OCI-M2 (cell line): ENCODE results near the gene TMEM108.

Experiments
- DNase-seq: peaks from one replicate; lab custom pipeline; 2025; ENCODE audit not compliant: unreplicated experiment; lab: John Stamatoyannopoulos, UW

The TMEM108 gene

DNA sequence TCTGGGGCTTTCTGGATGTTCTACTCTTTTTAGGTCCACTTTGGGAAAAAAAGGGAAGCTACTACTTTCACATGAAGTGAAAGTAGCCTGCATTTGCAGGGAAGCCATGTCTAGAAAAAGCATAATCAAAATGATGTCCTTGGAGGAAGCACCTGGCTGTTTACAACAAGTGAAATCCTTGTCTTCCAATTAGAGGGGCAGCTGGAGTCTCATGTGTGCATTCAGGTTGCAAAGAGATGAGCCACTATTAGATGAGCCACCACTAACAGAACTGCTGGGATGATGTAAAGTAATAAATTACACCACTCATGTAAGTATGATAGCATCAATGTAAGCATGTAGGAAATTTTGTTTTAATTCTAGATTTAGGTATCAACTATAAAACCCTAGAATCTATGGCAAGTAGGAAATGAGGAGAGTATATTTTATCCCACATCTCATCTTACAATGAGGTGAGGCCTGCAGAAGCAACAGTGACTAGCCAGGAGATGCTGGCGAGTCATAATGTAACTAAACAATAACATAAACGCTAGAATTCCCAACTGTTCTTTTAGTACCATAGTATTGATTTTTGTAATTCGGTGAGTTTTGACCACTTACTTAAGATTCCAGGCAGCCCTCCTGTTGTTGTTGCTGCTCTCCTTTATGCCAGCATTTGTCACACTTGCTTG, 75.9 kb downstream of the TMEM108 start:
- DNase-seq = no peak

DNA sequence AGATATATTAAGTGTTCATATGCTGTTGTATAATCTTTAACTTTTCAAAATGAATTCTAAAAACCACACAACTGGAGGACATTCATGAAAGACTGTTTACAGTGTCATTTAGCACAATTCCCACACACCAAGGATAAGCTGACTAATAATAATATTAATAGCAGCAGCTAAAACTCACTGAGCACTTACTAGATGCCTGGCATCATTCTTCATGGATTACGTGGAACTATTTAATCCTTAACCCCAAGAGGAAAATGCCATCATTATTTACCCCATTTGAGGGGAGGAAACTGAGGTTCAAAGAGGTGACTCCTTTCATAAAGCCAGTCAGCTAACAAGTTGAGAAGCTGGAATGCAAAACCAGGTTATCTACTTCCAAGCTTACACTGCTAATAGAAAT, 77.0 kb downstream of the TMEM108 start:
- DNase-seq = no peak

DNA sequence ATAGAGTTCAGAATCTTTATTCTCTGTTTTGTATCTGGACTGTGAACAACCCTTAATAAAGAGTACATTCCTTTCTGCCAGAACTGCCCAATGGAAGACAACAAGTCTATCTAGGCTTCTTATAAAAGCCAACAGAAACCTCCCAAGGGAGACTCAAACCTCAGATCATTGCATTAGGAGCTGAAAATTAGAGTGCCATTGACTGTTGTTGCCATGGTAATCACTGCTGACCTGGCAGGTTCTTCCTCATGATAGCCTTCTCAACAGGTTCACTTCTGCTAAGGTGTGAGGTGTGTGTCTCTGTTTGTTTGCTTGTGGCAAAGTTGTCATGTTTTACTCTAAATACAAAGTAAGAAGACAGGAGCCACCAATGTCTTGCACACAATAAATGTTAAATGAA, 79.2 kb downstream of the TMEM108 start:
- no peak for DNase-seq

DNA sequence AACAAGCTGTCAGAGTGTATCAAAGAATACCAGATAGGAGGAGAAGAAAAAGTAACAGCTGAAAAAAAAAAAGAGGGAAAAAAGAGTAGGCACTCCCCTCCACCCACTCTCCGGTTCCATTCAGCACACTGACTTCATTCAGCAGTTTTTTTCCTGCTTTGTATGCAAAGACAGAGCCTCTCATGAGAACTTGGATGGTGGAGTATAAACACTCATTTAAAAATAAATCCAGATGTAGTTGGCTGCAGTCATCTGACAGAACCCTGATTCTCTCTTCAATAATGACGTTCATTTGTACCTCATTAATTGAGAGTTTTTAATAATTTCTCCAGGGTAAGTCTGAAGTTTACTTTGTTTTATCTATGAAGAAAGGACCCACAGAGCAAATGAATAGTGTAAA, 81.0 kb downstream of the TMEM108 start:
- no peak for DNase-seq

DNA sequence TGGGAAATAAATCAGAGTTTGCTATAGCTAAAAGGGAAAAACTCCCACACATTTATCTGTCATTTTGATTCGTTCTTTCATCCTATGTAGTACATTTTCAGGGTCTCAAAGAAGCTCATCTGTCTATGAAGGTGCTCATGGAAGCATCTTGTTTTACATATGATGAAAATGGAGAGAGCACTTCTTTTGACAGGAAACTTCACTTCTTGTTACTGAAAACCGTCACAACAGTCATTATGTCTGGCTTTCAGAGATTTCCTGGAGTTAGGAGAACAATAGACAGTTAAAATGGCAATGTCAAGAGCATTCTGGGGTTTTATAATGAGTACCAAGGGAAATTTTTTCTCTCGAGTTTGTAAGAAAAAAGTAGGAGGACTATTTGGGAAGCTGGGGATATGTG, 83.3 kb downstream of the TMEM108 start:
- no peak for DNase-seq

DNA sequence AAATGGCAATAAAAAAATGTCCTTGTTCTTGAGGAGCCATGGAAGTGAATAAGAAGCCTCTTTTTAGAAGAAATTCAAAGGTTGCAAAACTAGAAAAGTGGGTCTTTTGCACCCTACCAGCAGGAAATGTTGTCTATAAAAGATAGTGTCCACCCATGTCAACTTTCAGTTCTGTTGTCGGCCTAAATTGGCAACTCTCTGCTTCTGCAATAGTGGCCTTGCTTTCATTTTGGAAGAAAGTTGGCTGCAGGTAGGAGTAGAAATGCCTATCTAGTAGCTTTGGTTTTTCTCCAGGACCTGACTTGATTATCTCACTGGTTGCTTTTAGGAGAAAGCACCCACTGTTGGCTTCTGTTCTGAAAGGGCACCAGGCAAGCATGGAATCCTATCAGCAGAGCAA, 85.4 kb downstream of the TMEM108 start:
- no peak for DNase-seq

DNA sequence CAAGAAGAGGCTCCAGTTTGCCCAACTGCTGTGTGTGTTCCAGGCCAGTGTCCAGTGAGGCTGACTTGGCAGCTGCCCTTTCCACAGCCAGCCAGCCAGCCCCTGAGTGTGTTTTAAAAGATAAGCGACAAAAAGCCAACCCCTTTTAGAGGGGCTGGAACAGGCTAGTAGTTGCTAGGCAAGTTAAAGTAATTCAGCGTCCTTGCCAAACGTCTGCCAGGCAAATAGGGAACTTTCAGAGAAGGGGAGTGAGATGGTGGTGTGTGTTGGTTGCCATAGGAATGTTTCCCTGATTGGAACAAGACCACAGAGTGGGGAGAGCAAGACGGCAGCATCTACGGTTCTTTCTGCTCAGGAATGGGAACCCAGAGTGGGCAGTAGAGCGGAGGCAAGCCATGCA, 86.3 kb downstream of the TMEM108 start:
- no peak for DNase-seq

DNA sequence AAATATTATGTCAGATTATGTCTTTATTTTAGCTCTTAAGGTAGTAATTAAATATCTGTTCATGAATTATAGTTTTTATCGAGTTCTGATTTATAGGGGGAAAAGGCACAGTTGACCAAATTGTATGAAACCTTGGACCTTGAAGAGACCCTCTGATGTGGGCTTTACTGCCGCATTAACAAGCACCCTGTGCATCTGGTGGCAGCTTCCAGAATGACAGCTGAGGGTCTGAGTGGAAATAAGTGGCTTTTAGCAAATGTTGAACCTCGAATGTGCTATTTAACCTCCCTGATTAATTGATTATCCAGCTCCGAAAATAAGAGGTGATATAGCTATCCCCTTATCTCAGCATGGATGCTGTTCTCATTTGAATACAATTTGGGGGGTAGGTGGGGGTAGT, 87.0 kb downstream of the TMEM108 start:
- no peak for DNase-seq

DNA sequence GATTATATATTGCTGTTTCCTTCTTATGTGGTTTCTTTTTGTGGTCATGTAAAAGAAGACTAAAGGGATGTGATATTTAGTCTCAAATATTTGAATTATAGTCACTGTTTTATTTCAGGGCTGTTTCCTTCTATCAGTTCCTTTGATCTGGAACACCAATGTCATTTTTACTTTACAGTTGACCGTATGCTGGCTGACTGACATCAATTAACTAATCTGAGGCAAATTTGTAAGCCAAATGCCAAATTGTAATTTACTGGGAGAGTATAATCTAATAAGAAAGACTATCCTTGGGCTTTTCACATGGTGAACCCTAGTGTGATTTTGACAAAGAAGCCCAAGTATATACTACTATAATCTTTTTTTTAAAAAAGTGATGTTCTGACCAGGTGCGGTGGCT, 87.6 kb downstream of the TMEM108 start:
- no peak for DNase-seq

DNA sequence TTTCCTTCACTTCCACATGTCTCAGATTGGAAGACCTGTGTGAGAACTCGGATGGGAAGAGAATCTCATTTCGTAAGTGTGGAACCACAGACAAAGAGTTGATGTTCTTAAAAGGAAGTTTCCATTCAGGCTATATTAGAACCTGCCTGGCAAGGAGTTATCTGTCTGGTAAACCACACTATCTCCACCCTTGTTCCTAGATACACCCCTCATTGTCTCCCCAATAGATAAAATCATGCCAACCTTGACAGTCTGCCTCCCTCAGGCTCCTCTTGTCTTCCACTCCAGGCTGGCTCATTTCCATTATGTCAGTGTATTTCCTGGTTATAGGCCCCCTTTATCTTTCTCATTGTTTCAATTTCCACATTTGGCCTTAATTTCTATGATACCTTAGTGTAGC, 89.2 kb downstream of the TMEM108 start:
- DNase-seq = no peak

DNA sequence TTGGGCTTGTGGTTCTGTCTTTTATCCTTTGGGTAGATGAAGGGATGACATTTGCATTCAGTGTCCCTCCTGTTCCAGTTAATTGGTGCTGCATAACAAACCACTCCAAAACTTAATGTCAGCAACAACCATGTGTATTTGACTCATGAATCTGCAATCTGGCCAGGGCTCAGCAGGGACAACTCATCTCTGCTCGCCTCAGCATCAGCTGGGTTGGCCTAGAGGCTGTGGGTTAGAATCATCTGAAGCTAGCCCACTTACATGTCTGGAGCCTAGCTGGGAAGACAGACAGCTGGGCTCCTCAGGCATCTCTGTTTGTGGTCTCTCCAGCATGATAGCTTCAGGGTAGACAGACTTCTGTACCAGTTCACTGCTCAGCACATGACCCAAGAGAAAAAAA, 92.0 kb downstream of the TMEM108 start:
- no peak for DNase-seq

DNA sequence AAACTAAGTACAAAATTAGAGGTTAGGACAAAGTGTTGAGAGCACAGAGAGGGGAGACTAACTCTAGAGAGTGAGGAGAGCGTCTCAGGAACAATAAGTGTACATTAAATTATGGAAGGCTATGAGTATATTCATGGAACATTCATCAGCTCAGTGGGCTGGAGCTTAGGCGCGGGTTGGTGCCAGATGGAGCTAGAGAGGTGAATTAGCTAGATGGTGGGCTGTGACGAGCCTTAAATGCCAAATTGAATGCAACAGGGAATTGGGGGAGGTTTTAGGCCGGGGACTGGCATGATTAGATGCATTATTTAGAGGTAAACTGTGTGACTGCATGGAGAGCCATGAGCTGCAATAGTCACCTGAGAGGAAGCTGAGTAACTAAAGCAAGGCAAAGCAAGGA, 97.1 kb downstream of the TMEM108 start:
- no peak for DNase-seq

DNA sequence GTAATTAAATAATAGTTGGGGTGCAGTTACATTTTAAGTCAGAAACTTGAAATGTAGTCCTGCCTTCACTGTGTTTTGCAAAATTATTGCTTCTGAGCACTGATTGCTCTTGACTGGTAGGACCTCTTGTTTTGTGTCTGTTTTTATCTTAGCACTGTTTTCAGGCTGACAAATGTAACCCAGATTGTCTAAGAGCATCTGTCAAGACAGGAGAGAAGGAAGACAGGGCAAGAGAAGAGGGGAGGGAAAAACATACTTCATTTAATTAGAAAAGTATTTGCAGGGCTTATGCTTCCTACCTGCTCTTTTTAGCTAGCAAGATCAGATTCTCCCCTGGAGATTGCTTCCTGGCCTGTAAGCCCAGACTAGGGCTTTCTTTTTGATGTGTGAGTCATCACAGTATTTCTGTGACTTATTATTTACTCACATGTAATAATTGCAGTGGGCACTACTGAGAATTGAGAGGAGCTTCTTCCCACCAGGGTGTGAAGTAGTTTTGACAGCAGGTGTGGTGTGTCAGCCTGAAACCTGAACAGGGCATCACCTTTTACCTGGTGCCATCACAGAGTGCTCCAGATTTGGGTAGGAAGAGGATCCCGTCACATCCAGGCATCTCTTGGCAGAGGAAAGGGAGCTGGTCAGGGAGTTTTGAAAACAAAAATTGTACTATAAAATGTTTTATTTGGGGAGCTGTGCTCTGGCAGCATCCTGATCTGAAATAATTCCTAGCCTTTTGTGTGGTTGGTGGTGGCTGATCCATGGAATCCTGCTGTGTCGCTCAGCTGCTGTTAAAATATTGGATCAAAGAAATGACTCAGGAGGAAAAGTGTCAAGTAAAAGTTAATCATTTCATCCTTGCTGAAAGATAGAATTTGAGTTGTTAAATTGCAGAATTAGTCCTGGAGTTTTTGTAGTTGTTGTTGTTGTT, 98.2 kb downstream of the TMEM108 start:
- no peak for DNase-seq

DNA sequence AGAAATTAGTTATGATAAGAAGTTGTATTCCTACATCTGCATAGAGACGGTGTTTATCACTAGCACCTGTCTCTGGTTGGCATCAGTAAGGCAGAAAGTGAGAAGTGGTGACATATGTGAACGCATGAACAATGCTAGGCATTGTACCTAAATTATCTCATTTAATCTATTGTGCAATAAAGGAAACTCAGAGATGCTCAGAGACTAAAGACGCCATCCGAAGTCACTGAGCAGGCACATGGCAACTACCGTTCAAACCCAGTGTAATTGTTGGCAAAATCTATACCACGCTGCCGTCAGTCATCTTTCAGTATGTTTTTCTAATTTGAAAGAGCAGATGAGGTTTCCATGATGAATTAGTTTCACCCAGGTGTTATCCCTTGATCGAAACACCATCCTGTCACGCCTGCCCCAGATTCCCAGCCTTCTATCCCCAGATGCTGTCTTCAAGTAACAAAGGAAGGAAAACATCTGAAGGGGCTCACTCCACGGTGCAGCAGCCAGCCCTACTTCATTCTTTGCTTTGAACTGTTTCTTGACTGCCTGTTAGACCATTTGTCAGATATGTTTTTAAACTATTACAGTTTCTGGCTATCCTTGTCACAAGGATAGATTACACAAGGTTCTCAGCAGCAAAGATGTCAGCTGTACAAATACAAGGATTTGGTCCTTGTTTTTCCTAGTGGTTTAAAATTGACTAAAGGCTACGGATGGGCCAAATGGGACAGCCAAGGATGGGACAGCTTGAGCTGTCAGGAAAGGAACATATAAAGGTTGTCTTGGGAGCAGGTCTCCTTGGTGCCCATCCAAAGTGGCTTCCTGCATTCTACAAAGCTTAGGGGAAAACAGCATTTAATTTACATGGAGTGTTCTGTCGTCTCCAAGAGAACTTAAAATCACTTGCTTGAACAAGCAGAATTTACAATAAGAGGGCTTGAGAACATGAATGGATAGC, 99.1 kb downstream of the TMEM108 start:
- no peak for DNase-seq

DNA sequence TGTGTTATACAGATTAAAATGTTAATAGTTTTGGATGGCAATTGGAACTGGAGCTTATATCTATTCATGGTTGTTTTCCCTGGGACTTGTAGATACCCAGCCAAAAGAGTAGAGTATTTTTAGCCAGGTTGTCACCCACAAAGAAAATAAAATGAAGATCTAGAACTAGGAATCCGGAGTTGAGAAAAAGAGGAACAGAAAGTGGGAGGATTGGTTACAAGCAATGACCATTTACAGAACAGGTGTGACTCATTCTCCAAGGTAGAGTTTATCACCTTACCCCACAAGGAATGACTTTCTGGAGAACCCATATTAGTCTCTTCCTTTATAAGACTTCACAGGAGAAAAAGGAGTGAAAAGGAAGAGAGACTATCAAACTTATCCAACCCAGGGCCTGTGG, 99.8 kb downstream of the TMEM108 start:
- DNase-seq = no peak

DNA sequence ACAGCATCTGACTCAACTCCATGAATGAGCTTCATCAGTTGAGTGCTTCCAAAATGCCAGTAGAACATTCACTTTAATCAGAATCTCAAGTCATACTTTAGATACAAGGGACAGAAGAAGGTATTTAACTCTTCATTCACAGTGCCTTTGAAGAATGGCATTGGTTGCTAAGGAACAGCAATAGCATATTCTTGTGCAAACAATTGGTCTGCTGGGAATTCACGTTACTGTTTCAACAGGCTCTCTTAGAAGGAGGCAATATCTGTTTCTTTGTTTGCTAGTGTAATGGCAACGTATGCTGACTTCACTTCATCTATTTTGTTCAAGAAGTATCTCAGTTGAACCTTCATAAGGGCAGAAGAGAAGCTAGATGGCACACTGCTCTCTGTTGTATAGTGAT, 113.9 kb downstream of the TMEM108 start:
- no peak for DNase-seq

DNA sequence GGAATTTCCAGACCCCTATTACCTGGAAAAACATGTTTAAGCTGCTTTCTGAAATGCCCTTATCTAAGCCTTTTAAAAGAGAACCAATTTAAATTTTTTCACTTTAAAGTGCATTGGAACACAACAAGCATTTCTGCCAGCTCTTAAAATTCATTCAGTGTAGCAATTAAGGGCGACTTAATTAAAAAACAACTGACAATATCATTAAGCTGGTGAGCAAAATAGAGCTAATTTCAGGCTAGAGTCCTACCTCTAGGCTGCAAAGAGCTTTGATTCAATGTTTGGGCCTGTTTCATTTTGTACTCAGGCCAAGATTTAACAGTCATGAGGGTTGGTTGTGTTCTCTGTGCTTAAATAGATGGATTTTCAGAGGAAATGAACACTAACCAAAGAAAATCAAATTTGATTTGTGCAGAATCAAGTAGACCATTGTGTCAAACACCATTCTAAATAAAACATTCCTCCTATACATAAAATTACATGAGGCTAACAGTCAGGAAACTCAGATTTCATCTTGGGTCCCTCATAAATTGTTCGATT, 114.6 kb downstream of the TMEM108 start:
- DNase-seq = no peak

DNA sequence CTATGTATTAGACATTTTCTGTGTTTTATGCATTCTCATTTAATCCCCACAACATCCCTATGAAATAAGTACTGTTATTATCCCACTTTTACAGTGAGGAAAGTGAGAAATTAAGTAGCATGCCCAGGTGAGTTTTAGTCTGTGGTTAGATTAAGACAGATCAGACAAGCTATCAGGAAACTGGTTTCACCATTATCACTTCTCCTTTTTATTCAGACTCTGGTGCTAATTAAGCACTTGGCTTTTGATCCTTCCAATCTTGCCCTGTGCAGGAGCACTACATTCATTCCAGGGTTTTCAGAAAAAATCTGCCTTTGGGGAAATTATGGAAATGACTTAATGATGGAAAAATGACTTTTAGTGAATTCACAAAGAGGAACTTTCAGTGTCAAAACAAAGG, 115.2 kb downstream of the TMEM108 start:
- DNase-seq = no peak

DNA sequence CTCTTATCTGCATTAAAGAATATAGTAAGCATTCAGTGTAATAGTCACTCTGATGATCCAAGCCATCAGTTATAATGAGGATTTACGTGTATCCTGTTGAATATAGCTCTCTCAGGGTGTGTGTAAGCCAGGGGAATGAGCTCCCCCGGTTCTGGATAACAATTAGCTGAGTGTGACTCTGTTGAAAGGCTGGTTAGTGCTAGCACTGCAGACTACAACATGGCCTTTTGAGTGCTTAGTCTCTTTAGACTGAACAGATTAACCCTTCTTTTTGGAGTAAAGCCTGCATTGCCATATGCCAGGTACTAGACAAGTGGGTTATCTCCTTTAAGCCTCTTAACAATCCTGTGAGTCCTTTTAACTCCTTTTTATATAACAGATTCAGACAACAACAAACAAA, 119.5 kb downstream of the TMEM108 start:
- DNase-seq = no peak

DNA sequence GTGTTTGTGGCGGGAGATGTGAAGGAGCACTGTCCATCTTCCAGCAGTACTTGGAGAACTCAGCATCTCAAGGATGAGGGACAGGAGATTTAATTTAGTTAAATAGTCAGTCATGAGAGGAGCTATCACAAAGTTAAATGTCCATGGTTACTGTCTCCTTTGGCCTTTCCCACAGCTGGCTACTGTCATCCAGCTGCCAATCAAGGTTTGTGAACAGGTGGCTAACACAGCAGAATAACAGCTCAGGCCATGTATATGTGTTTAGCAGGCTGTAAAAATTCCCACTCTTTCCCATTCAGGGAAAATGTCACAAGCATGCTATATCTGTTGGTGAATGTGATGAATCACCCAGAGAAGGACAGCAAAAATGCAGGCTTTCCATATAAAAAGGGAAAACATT, 120.5 kb downstream of the TMEM108 start:
- DNase-seq = no peak
